ENCODE results near the gene MINK1. TPM values are rescaled to one million over a fixed set of nuclear protein-coding genes. Genes with fewer than 3 reads are reported as not detected.
A peak's percentile ranks its signal among the peaks of the same experiment; 100 is the strongest.

The MINK1 gene
- total RNA-seq, 1 donor from 2014 or later: 90.6 TPM

DNA sequence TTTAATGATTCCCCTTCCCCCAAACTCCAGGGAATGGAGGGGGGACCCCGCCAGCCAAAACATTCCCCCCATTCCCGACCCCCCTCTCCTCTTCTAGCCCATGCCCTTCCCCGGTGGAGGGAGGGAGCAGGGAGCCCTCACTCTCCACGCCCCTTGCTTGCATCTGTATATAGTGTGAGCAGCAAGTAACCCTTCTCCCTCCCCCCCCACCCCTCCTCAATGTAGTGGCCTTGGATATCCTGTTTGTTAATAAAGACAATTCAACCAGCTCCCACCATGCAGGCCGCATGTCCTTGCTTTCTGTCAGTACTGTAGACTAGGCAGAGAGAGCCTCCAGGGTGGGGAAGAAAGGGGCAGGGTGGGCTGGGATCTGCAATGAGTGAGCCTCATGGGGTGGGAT is 64.6 kb downstream of the MINK1 start:
- Mint-ChIP-seq H3K36me3 (ENCODE audit: low read depth) (peaks cover 23% of the 10 kb centered on the region), H3K27ac (ENCODE audit: unreplicated experiment) (no peak overlapping the region), H3K9me3 (ENCODE audit: low read depth) (no peaks in the 10 kb centered on the region), H3K27me3 (ENCODE audit: low read depth) (no peaks in the 10 kb centered on the region), H3K4me1 (ENCODE audit: low read depth) (no peaks in the 10 kb centered on the region), H3K4me3 (ENCODE audit: unreplicated experiment) (no peak overlapping the region)
- TF ChIP-seq, protein P1, sequence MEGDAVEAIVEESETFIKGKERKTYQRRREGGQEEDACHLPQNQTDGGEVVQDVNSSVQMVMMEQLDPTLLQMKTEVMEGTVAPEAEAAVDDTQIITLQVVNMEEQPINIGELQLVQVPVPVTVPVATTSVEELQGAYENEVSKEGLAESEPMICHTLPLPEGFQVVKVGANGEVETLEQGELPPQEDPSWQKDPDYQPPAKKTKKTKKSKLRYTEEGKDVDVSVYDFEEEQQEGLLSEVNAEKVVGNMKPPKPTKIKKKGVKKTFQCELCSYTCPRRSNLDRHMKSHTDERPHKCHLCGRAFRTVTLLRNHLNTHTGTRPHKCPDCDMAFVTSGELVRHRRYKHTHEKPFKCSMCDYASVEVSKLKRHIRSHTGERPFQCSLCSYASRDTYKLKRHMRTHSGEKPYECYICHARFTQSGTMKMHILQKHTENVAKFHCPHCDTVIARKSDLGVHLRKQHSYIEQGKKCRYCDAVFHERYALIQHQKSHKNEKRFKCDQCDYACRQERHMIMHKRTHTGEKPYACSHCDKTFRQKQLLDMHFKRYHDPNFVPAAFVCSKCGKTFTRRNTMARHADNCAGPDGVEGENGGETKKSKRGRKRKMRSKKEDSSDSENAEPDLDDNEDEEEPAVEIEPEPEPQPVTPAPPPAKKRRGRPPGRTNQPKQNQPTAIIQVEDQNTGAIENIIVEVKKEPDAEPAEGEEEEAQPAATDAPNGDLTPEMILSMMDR (IDR thresholded peaks at IDR 0.05): no peak
- DNase-seq (ENCODE audit: low spot score): no peak

DNA sequence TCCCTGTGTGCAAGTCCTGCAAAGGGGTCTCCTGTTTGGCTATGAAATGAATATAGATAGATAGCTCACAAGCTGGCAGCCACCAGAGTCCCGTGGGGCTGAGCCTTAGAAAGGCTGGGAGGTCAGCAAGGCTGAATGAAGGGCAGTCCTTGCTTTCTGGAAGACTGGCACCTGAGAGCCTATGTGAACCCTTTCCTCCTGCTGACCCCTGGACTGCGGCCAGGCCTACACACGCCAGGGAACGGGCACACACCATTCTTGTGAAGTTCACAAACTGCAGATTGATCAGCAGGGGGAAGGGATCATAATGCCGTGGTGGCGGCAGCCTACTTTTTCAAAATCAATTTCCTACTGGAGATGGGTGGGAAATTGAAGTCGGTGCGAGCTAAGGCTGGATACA is 65.2 kb downstream of the MINK1 start:
- DNase-seq (ENCODE audit: low spot score): no peak
- no peaks in the 10 kb centered on the region for H3K9me3 Mint-ChIP-seq (ENCODE audit: low read depth)
- peaks cover 23% of the 10 kb centered on the region for H3K36me3 Mint-ChIP-seq (ENCODE audit: low read depth)
- H3K4me3 Mint-ChIP-seq (ENCODE audit: unreplicated experiment): no peak overlapping the region
- no peaks in the 10 kb centered on the region for H3K27me3 Mint-ChIP-seq (ENCODE audit: low read depth)
- H3K27ac Mint-ChIP-seq (ENCODE audit: unreplicated experiment): no peak overlapping the region
- peaks cover 2% of the 10 kb centered on the region for H3K4me1 Mint-ChIP-seq (ENCODE audit: low read depth)
- TF ChIP-seq, protein P1 (IDR thresholded peaks at IDR 0.05): no peak

DNA sequence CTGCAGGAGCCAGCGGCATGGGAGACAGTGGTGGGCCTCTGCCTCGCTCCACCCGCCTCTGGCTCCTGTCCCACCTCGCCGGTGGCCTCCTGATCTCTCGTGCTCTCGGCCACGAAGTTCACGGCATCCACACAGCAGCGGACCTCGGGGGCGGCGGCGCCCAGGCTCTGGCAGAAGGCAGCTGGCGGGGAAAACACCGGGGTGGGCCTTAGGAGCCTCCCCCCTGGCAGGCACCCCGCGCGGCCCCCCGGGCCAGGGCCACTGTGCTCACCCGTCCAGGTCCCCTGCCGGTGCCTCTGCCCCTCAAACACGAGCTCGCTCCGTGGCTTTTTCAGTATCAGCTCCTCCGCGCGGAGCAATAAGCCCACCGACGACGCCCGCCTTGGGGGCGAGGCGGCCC is 65.8 kb downstream of the MINK1 start:
- no peak overlapping the region for H3K27ac Mint-ChIP-seq (ENCODE audit: unreplicated experiment)
- no peak for DNase-seq (ENCODE audit: low spot score)
- peaks cover 23% of the 10 kb centered on the region for H3K36me3 Mint-ChIP-seq (ENCODE audit: low read depth)
- peaks cover 4% of the 10 kb centered on the region for H3K4me1 Mint-ChIP-seq (ENCODE audit: low read depth)
- H3K4me3 Mint-ChIP-seq (ENCODE audit: unreplicated experiment): no peak overlapping the region
- H3K9me3 Mint-ChIP-seq (ENCODE audit: low read depth): no peaks in the 10 kb centered on the region
- TF ChIP-seq, protein P1 (IDR thresholded peaks at IDR 0.05): no peak
- no peaks in the 10 kb centered on the region for H3K27me3 Mint-ChIP-seq (ENCODE audit: low read depth)

DNA sequence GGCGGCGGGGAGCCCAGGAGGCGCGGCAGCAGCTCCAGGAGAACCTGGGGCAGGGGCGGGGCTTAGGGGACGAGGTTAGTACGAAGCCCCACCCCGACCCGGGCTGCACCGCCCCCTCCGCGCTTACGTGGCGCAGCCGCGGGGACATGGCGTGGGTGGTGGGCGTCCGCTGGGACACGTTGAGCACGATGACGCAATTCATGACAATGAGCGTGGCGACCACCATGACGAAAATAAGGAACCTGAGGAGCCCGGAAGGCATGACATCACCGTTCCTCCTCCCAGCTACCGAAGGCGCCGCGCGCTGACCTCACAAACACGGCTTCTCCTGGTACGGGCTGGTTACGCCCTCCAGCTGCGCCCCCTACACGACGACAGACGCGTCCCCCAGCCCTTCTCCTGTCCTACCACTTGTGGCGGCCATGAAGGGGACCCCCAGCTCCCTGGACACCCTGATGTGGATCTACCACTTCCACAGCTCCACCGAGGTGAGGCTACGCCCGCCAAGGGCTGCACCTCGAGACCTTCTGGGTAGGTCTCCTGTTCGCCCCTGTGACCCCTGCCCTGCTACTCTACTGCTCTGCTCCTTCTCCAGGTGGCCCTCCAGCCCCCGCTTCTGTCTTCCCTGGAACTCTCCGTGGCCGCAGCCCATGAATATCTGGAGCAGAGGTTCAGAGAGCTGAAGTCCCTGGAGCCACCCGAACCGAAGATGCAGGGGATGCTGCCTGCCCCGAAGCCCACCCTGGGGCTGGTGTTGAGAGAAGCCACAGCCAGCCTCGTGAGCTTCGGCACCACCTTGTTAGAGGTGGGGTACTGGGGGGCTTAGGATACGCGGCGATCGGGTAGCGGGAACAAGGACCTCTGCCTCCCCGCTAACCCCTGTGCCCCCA is 66.4 kb downstream of the MINK1 start, which contains the start of gene C17orf107:
TSS of gene C17orf107 (plus strand) at position 196 of the 890 bp plus-strand sequence. CDS start at position 423, 227 bp downstream.
- no peak within 1 kb of the TSS for H3K4me3 Mint-ChIP-seq (ENCODE audit: unreplicated experiment)
- H3K27me3 Mint-ChIP-seq (ENCODE audit: low read depth): no peaks in the 10 kb centered on the region
- no peaks in the 10 kb centered on the region for H3K9me3 Mint-ChIP-seq (ENCODE audit: low read depth)
- H3K36me3 Mint-ChIP-seq (ENCODE audit: low read depth): peaks cover 21% of the 10 kb centered on the region
- TF ChIP-seq, protein P1 (IDR thresholded peaks at IDR 0.05): no peak
- peaks cover 4% of the 10 kb centered on the region for H3K4me1 Mint-ChIP-seq (ENCODE audit: low read depth)
- peak; percentile 94 for DNase-seq (ENCODE audit: low spot score)
- H3K27ac Mint-ChIP-seq (ENCODE audit: unreplicated experiment): no peak within 1 kb of the TSS

DNA sequence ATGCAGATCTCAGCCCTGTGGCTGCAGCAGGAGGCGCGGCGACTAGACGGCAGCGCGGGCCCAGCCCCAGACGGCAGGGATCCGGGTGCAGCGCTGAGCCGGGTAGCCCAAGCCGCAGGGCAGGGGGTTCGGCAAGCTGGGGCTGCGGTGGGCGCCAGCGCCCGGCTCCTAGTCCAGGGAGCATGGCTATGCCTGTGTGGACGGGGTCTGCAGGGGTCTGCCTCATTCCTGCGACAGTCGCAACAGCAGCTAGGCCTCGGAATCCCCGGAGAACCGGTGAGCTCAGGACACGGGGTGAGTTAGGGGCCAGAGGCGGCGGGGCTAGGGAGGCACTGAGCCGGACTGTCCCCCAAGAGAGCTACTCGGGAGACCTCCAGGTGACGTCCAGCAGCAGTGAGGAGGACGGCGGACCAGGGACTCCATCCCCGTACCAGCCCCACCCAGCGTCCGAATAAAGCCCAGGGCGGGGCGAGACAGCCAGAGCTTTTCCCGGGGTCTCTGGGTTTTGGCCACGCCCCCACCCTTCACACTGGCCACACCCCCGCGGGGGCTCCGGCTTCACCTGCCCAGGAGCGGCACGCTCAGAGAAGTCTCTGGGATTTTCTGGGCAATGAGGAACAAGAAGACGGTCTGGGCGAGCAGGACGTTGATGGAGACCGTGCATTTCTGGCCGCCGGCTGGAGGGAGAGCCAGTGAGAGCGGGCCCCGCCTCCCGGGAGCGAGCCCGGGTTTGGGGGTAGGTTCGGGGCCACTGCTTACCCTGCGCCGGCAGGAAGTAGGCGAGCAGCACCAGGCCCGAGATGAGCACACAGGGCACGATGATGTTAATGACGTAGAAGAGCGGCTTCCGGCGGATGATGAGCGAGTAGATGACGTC is 67.3 kb downstream of the MINK1 start:
- no peaks in the 10 kb centered on the region for H3K27me3 Mint-ChIP-seq (ENCODE audit: low read depth)
- TF ChIP-seq, protein P1 (IDR thresholded peaks at IDR 0.05): no peak
- no peaks in the 10 kb centered on the region for H3K9me3 Mint-ChIP-seq (ENCODE audit: low read depth)
- H3K36me3 Mint-ChIP-seq (ENCODE audit: low read depth): peaks cover 15% of the 10 kb centered on the region
- no peak overlapping the region for H3K4me3 Mint-ChIP-seq (ENCODE audit: unreplicated experiment)
- DNase-seq (ENCODE audit: low spot score): peak; percentile 88
- H3K4me1 Mint-ChIP-seq (ENCODE audit: low read depth): peaks cover 4% of the 10 kb centered on the region
- H3K27ac Mint-ChIP-seq (ENCODE audit: unreplicated experiment): no peak overlapping the region
